SK-N-DZ (cell line): ENCODE data around the gene CEP83.
A peak's percentile ranks its signal among the peaks of the same experiment; 100 is the strongest.

Source experiments
- DNase-seq: peaks from one replicate; pipeline ENCODE4 v3.0.0-alpha.2; 2015; ENCODE audit warnings: low spot score

CEP83 gene

DNA sequence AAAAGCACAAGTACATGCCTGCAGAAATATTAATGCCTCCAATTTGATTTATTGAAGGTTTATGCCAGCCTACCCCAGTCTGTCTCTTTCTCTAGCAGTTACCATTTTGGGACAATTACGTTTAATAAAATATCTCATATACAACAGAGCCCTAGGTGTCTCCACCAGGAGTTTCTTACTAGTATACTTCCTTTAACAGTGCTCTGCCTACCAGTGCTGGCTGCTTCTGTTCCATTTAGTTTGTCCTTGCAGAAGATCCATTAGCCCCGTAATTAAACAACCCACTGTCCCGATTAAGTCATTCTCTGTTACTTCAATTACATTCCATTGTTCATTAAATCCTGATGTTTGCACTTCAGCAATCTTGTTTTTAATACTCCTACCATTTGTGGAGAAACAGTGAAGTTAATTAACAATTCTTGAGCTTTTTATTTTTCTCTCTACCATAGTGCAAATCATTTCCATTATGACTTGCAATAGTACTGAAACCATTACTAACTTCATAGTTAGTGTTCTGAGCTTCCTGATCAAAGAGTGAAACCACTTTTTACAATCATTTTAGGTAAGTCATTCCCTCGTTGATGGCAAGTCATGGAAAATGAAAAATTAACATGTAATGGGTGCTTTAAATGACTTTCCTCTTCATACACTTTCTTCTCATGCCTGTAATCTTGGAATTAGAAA is 190.2 kb downstream of the CEP83 start:
- no peak for DNase-seq

DNA sequence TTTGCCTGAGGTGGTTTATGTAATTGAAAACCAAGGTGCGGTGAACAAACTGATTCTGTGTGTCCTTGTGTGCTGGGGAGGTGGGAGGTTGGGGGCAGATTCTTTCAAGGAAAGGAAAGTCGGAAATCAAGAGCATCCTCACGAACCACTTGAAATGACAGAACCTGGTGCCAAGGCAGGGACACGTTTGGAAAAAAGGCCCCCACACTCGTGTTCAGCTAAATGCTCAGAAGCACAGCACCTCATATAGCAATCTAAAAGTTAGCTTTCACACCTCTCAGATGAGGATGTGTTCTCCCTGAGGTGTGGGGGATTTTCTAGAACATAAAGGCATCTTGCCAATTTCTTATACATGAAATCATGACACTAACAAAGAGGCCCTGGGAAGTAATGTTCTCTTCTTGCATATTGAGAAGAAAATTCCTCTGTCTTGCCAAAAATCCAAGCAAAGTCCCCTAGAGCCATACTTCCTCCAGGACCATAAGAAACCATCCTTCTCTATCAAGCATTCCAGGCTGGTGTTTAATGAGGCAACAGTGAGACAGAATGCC is 191.7 kb downstream of the CEP83 start:
- no peak for DNase-seq

DNA sequence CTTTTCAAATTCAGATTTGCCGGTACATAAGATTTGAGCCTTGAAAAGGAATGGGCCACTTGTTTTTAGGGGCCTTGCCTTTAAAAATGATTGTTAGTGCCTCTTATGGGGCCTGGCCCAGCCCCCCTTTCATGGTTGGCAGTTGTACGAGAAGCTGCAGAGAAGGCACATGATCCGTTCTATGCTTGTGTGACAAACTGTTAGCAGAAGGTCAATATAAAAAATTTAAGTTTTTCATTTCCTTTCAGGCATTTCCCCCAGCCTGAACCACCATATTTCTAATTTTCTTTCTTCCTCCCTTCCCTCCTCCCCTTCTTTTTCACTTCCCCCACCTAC is 192.2 kb downstream of the CEP83 start:
- no peak for DNase-seq

DNA sequence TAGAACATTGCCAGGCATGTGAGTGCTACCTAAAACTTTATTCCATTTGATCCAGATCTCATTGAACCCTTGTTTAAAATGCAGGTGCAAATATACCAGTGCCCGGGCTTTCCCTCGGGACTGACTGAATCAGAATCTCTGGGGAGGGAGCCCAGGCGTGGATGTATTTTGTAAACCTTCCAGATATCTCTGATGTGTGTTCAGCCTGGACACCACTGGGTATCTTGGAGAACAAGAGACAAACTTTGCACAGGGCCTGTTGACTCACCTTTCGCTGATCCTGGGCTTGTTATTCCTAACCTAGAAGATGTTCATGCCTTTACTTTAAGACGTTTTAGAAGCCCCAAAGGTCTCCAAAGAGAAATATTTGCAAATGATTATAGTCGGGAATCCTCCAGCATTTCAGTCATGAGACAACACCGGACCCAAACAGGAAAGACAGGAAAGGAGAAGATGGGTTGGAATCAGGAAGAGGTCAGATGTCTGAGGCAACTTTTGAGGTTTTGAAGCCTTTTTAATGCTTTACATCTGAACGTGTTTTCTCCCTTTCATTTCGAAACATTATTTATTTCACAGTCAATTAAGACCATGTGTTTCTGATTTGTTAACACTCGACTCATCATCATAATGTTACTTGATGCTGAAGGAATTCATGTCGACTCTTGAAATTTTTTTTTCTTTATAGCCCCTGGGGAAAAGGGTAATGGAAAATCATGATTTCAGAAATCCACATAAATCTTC is 192.7 kb downstream of the CEP83 start:
- DNase-seq: no peak

DNA sequence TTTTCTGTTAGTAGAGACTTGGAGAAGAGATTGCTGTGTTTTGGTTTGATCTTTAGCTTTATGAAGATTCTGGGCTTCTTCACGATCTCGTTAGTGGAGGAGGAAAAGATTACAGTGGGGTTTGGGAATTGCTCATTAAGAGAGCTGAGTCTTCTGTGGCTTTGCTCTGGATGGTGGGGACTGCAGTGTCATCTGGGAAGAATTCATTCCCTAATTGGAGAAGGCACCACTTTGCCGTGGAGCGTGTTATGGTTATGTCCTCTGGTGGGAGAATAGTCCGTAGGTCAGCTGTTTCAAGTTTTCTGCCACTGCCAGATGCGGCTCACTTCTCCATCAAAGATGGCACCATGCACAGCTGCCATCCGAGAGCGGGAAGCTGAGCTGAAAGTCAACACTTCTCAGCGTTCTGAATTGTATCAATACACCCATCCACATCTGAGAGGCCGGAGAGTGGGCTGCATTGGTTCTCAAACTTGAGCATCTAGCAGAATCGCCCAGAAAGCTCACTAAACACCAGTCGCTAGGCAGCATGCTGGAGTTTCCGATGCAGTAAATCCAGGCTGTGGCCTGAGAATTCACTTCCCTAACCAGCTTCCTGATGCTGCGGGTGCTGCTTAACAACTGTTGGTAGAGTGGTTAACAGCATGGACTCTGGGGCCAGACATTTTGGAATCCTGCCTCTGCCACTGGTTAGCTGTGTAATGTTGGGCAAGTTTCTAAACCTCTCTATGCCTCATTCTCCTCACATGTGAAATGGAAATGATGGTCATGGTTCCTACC is 193.5 kb downstream of the CEP83 start:
- no peak for DNase-seq

DNA sequence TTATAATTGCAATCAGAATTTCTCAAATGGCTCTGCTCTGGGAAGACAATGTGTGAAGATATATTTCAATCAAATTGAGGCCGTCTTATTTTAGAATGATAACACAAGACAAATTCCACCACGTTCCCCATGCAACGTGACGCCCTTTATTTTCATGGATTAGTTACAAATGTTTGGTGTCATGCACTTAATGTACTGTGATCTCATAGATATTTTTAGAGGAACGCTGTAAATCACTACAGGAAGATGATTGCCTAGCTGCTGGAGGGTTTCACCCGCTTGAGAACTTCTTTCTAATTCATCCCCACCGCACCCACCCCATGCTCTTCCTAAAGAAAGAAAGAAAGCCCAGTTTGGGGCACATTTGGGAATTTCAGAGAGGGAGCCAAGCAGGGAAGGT is 194.1 kb downstream of the CEP83 start:
- DNase-seq: no peak

DNA sequence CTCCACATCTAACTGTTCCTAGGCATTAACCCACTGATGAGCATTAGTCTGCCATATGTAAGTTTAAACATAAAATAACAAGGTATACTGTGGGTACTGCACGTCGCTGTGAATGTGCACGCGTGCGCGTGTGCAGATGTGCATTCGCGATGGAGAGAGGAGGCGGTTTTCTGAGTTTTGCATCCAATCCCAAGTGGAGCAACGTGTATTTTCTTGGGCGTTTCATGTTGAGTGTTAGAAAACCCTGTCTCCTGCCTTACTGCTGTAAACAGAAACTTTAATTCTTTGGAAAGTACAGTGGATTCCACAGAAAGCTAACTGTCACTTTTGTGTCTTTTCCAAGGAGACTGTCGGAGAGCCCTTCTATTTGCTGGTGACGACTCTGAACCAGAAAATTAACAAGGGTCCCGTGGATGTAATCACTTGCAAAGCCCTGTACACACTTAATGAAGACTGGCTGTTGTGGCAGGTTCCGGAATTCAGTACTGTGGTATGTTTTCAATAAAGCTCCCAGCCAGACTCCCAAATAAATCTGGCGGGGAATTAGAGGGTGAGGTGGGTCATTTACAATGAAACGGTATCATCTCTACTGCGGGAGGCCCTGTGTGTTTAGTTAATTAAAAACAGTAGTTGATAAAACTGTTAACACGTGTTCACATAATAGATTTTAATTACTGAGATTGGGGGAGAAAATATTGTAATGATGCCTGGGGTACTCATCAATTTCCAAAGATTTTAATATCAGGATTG is 194.8 kb downstream of the CEP83 start:
- no peak for DNase-seq

DNA sequence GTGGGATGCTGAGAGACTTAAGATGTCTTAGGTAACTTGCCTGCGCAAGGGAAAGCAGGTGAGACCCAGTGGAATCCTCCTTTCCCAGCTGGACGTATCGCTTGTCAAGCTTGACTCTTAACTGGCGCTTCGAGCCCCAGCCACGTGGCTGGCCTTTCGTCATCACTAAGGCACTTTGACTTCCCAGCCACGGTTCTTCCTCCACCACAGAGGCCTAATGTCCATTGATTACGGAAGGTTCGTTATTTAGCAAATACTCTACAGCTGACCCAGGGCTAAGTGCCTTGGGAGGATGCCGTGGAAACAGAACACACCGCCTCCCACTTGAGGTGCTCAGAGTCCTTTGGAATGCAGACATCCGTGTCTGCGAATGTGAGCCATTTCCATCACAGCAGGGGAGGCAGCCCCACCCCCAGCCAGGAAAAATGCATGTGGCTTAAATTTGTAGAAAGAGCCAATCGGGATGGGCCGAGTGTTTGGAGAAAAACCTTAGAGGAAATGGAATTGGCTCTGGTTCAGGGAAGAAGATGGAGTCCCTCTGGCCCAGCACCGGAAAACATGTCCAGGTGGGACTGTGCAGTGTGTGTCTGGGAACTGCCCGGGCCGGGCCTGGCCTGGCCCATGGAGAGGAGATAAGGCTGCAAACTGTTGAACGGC is 195.6 kb downstream of the CEP83 start:
- no peak for DNase-seq

DNA sequence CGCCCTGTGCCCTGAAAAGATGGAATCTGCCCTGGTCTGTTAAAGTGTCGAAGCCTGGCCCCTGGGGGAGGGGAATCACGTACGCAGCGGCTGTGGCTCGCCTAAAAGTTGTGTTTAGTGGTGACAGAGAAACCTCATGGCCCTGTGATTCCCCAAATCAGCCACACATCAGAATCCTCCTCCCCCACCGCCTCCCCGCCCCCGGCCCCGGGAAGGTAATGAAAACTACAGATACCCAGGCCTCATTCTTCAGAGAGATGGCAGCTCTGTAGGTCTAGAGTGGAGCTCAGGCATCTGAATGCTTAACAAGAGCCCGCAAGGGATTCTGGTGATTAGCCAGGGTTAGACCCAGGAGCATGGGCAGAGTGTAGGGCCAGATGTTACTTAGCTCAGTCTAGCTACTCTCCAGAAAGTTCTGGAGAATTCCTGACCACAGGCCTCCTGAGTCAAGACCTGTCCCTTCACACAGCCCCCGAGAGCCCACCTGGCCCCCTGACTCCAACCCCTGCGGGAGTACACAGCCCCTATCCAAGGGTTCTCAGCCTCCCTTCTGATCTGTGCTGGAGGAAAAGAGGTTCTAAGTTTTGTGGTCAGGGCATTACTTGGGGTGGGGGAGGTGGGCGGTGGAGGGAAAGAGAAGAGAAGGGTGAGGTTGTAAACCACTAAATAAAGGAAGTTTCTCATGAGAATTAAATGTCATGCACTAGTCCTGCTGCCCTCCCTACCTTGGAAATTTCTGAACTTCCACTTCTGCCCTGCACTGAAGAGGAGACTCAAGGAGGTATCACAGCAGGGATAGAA is 196.5 kb downstream of the CEP83 start:
- DNase-seq: no peak

DNA sequence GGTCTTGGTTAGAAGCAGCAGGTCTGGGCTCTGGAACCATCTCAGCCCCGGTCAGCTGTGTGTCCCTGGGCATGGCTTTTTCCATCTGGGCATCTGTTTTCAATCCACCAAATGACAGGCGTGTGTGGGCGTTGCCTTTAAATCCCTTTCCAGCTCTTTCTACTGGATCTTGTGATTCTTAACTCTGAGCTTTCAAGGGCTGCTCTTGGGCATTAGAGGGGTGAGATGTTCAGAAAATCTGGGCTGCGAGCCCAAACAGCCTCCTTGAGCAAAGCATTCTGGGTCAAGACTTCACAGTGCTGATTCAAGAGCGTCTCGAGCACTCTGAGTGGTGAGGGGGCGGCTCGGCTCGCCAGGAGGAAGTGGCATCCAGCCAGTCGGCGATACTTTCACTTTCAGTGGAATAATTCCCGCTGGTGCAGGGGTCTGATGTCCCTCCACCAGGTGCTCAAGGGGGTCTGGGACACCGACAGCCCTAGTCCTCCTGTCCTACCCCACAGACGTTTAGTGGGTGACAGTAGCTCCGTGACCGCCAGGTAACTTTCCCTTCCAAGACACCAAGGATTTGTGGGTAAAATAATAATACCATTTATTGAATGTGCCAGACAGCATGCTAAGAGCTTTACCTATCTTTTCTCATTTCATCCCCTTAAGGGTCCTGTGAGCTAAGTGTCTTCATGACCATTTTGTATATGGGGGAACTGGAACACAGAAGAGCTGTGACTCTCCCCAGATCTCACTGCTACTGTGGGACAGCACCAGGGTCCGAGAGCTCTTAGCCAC is 197.2 kb downstream of the CEP83 start:
- DNase-seq: peak; percentile 78

DNA sequence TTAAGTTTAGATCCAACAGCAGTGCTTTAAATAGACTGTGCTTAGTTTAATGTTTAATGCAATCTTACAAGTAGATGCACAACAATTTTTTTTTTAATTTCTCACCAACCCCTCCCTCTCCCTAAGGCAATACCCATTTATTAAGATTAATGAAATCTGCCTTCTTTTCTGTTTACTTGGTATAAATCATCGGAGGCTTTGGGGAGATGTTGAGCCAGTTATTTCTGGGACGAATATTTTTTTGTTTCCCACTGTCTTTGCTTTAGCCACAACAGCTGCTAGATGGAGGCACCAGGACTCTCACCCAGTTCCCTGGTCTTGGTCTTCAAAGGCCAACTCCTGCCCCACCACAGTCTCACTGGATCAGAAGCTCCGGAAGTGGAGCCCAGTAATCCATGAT is 197.9 kb downstream of the CEP83 start:
- no peak for DNase-seq

DNA sequence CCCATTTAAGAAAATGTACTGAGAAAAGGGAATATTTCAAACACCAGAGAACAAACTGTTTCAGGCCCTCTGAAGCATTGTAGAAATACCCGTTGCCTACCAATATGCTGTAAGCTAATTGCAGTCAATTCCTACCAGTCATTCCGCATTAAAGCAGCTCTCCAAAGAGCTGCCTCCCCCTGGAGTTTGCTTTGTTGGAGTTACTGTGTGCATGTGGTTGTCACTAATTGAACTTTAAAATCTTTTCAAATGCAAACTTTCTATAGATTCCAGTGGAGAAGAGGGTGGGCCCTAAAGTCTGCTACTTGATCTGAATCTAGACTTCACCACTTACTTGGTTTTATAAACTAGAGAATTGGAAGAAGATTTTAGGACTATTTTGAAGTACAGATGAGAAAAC is 198.5 kb downstream of the CEP83 start:
- DNase-seq: no peak

DNA sequence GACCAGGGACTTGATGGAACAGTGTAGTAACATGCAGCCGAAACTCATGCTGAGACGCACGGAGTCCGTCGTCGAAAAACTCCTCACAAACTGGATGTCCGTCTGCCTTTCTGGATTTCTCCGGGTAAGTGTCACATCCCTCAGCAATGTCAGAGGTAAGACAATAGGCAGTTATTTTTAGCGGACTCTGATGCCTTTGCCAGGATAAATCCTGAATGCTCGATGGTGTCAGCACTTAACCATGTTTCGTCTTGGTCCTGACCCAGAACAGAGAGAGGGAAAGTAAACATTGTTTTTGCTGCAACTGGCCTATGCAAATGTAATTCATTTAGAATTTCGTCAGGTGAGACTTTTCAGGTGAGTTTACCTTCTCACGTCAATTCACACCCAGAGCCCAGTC is 198.9 kb downstream of the CEP83 start:
- no peak for DNase-seq

DNA sequence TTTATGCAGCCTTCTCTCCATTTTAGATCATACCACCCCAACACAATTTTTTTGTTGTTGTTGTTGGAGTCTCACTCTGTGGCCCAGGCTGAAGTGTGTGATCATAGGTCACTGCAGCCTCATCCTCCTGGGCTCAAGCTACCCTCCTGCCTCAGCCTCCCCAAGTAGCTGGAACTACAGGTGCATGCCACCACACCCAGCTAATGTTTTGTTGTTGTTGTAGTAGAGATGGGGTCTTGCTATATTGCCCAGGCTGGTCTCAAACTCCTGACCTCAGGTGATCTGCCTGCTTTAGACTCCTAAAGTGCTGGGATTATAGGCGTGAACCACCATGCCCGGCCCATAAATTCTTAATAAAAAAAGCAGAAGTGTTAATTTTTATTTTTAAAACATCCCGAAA is 199.7 kb downstream of the CEP83 start:
- no peak for DNase-seq

DNA sequence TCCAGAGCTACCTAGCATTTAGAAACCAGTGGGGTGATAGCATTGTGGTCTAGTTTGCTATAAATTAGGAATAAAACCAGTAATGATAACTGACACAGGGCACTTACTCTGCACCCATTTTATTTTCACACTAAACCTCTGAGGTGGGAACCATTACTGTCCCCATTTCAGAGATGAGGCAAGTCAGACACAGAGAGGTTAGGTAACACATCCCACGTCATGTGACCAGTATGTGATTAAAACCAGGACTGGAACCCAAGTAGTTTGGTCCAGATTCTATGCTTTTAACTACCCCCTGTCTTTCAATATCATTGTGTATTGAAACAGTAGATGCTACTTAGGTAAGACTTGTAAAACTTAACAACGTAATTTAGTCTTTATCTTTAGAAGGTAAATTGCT is 201.1 kb downstream of the CEP83 start:
- no peak for DNase-seq
